Esophagus muscularis mucosa (tissue), 4 donors: ENCODE measurements around the gene RARB. TPM values are rescaled to one million over a fixed set of nuclear protein-coding genes. Genes with fewer than 3 reads are reported as not detected.

ENCODE experiments used
- DNase-seq: peaks from one replicate; pipeline ENCODE4 v3.0.0-alpha.2; 2017; ENCODE audit errors: extremely low spot score
- H3K27ac ChIP-seq, 4 donors: fragments of 200-600 bp; sonication (generic); replicated peaks in 1 of 4; 1 replicate in 3 of 4; 2 replicates in 1 of 4; pipeline ENCODE4 v1.5.1; 2016 to 2019; ENCODE audit warnings: mild to moderate bottlenecking in 1 of 4
- H3K27me3 ChIP-seq, 4 donors: fragments of 200-600 bp; sonication (generic); one replicate each; pipeline versions ENCODE4 v1.5.1 to v1.6.0; 2016 to 2019
- H3K36me3 ChIP-seq, 4 donors: fragments of 200-600 bp; sonication (generic); one replicate each; pipeline ENCODE4 v1.5.1; 2016 to 2019
- H3K4me1 ChIP-seq, 4 donors: fragments of 200-600 bp; sonication (generic); one replicate each; pipeline ENCODE4 v1.5.1; 2016 to 2019
- H3K4me3 ChIP-seq, 4 donors: fragments of 200-600 bp; sonication (generic); 1 replicate in 2 of 4; 2 replicates in 2 of 4; pipeline ENCODE4 v1.5.1; 2016 to 2019; ENCODE audit warnings: mild to moderate bottlenecking in 4 of 4, moderate library complexity in 1 of 4
- H3K9me3 ChIP-seq, 4 donors: fragments of 200-600 bp; sonication (generic); 1 replicate in 3 of 4; 2 replicates in 1 of 4; pipeline ENCODE4 v1.5.1; 2016 to 2019
- CTCF ChIP-seq, 3 experiments: fragments of 200-600 bp in 2 of 3; fragments of 450-650 bp in 1 of 3; sonication (generic) in 2 of 3; IDR thresholded peaks; one replicate each; pipeline ENCODE4 v1.5.1; 2017 to 2019; ENCODE audit warnings: antibody characterized with exemption in 3 of 3, mild to moderate bottlenecking in 2 of 3, moderate library complexity in 1 of 3
- EP300 ChIP-seq: sonication (generic); formaldehyde crosslinking; IDR thresholded peaks from one replicate; pipeline ENCODE4 v1.6.1; 2017; ENCODE audit warnings: antibody characterized with exemption
- POLR2A ChIP-seq: fragments of 450-650 bp; IDR thresholded peaks from one replicate; pipeline ENCODE4 v1.6.1; 2017; ENCODE audit warnings: antibody characterized with exemption, moderate library complexity, mild to moderate bottlenecking, low read depth
- POLR2AphosphoS5 ChIP-seq, 2 donors: sonication (generic); formaldehyde crosslinking; IDR thresholded peaks; one replicate each; pipeline ENCODE4 v1.6.1; 2017; ENCODE audit warnings: antibody characterized with exemption in 2 of 2
- WGBS: methylation state at CpG from one replicate; pipeline ENCODE4 v1.1.5; 2018; 5-methylcytosine and 5-hydroxymethylcytosine counted together
- intact Hi-C: fragments of 100-400 bp; cut with DNase I; formaldehyde crosslinking; loops from one replicate; pipeline ENCODE4 v1.15.1; 2023
- total RNA-seq, 4 donors: library from RNA; depleted of rRNA; stranded (reverse); fragments of >200 nt; gene quantifications; one replicate each; pipeline versions ENCODE4 v1.1.0 to v1.2.1, GENCODE V29; 2016

RARB gene
- total RNA-seq, 4 donors from 2014 or later = 29.2 to 51.9 (median 40.9) TPM

- Histone ChIP-seq H3K4me3 (no peak overlapping the region), H3K4me1 (peaks cover 0 to 17% (median 9%) of the 10 kb centered on the region in 4 donors), H3K36me3 (no peaks in the 10 kb centered on the region), H3K9me3 (no peaks in the 10 kb centered on the region), H3K27ac (no peak overlapping the region), H3K27me3 (no peaks in the 10 kb centered on the region)
- intact Hi-C loops = no loop called here
- TF ChIP-seq CTCF (IDR thresholded peaks at IDR 0.05) = no peak
- DNase-seq = no peak
- WGBS = 89% methylated on average over 1 of the region's 1 CpG
Measured at GRCh38 chr3:25418596-25418995, 9.5 kb upstream of the RARB start.

- no peaks in the 10 kb centered on the region for H3K36me3 ChIP-seq
- 100% methylated on average over 1 of the region's 1 CpG for WGBS
- no peaks in the 10 kb centered on the region for H3K27me3 ChIP-seq
- intact Hi-C loops = no loop called here
- no peak for TF ChIP-seq POLR2AphosphoS5 (IDR thresholded peaks at IDR 0.05)
- TF ChIP-seq EP300 = no peak
- no peak for TF ChIP-seq POLR2A
- no peak for TF ChIP-seq CTCF (IDR thresholded peaks at IDR 0.05)
- no peak overlapping the region for H3K4me3 ChIP-seq
- H3K27ac ChIP-seq = no peak overlapping the region
- H3K9me3 ChIP-seq = no peaks in the 10 kb centered on the region
- H3K4me1 ChIP-seq = peaks cover 0 to 24% (median 15%) of the 10 kb centered on the region in 4 donors
- DNase-seq = no peak
Measured at GRCh38 chr3:25419251-25419650, 8.8 kb upstream of the RARB start.

GRCh38 chr3:25420147-25420546 is 7.9 kb upstream of the RARB start:
- H3K9me3 ChIP-seq = no peaks in the 10 kb centered on the region
- H3K4me1 ChIP-seq = peaks cover 0 to 33% (median 24%) of the 10 kb centered on the region in 4 donors
- no peak for DNase-seq
- H3K4me3 ChIP-seq = no peak overlapping the region
- TF ChIP-seq POLR2AphosphoS5 (IDR thresholded peaks at IDR 0.05) (no peak), POLR2A (no peak), CTCF (IDR thresholded peaks at IDR 0.05) (no peak), EP300 (no peak)
- no peaks in the 10 kb centered on the region for H3K27me3 ChIP-seq
- no peak overlapping the region for H3K27ac ChIP-seq
- intact Hi-C loops = loop anchor here (5.0 to 10.0 kb wide), 3 partner anchors 258 to 455 kb away; no protein-coding TSS in a partner anchor
- no peaks in the 10 kb centered on the region for H3K36me3 ChIP-seq

- Histone ChIP-seq H3K9me3 (no peaks in the 10 kb centered on the region), H3K4me1 (peaks cover 0 to 40% (median 29%) of the 10 kb centered on the region in 4 donors), H3K4me3 (no peak overlapping the region), H3K27ac (no peak overlapping the region), H3K27me3 (no peaks in the 10 kb centered on the region), H3K36me3 (no peaks in the 10 kb centered on the region)
- intact Hi-C loops = loop anchor here (5.0 to 10.0 kb wide), 3 partner anchors 259 to 456 kb away; no protein-coding TSS in a partner anchor
- TF ChIP-seq CTCF (IDR thresholded peaks at IDR 0.05) (no peak), POLR2A (no peak), EP300 (no peak), POLR2AphosphoS5 (IDR thresholded peaks at IDR 0.05) (no peak)
- no peak for DNase-seq
Measured at GRCh38 chr3:25420885-25421284, 7.2 kb upstream of the RARB start.

- no peak for DNase-seq
- Histone ChIP-seq H3K9me3 (no peaks in the 10 kb centered on the region), H3K36me3 (no peaks in the 10 kb centered on the region), H3K4me1 (peaks cover 4 to 49% (median 38%) of the 10 kb centered on the region in 4 donors), H3K27me3 (no peaks in the 10 kb centered on the region), H3K4me3 (no peak overlapping the region), H3K27ac (no peak overlapping the region)
- no peak for TF ChIP-seq EP300
- no peak for TF ChIP-seq POLR2AphosphoS5 (IDR thresholded peaks at IDR 0.05)
- no peak for TF ChIP-seq POLR2A
- TF ChIP-seq CTCF (IDR thresholded peaks at IDR 0.05) = no peak
- 91% methylated on average over 2 of the region's 2 CpGs for WGBS
- intact Hi-C loops = loop anchor here (5.0 to 10.0 kb wide), 3 partner anchors 259 to 457 kb away; no protein-coding TSS in a partner anchor
Measured at GRCh38 chr3:25421747-25422146, 6.3 kb upstream of the RARB start.
